Measurements from ENCODE around the gene FGD5. TPM values are rescaled to one million over a fixed set of nuclear protein-coding genes. Genes with fewer than 3 reads are reported as not detected.
"Not testable (repeated sequence)": the region's sequence is repeated elsewhere in the genome, so short reads cannot be mapped to it uniquely, and the experiment has no call there.

Gene FGD5
- total RNA-seq, 1 experiment from 2014 or later: not detected

GRCh38 chr3:14803981-14804834 is 14.6 kb upstream of the FGD5 start:
- in situ Hi-C loops (cut with HindIII; ENCODE audit: low pct_unique_long_range_greater_than_20kb, low sequenced_read_pairs): no loop called here
- DNase-seq (ENCODE audit: low read depth): no peak

- in situ Hi-C loops (cut with HindIII; ENCODE audit: low pct_unique_long_range_greater_than_20kb, low sequenced_read_pairs): no loop called here
- peak; percentile 6 for DNase-seq (ENCODE audit: low read depth)
Observed at GRCh38 chr3:14804835-14805780, 13.7 kb upstream of the FGD5 start.

GRCh38 chr3:14805961-14806537 is 12.7 kb upstream of the FGD5 start:
- no peak for DNase-seq (ENCODE audit: low read depth)
- in situ Hi-C loops (cut with HindIII; ENCODE audit: low pct_unique_long_range_greater_than_20kb, low sequenced_read_pairs): no loop called here

GRCh38 chr3:14806641-14807263 is 12.0 kb upstream of the FGD5 start:
- in situ Hi-C loops (cut with HindIII; ENCODE audit: low pct_unique_long_range_greater_than_20kb, low sequenced_read_pairs): no loop called here
- DNase-seq (ENCODE audit: low read depth): peak; percentile 18

GRCh38 chr3:14808025-14808424 is 10.7 kb upstream of the FGD5 start:
- in situ Hi-C loops (cut with HindIII; ENCODE audit: low pct_unique_long_range_greater_than_20kb, low sequenced_read_pairs): no loop called here

GRCh38 chr3:14808502-14809266 is 10.1 kb upstream of the FGD5 start:
- DNase-seq (ENCODE audit: low read depth): no peak
- in situ Hi-C loops (cut with HindIII; ENCODE audit: low pct_unique_long_range_greater_than_20kb, low sequenced_read_pairs): no loop called here

More at GRCh38 chr3:14808025-14808424, 10.7 kb upstream of the FGD5 start:
- DNase-seq (ENCODE audit: low read depth): no peak

- DNase-seq (ENCODE audit: low read depth); in situ Hi-C loops (cut with HindIII; ENCODE audit: low pct_unique_long_range_greater_than_20kb, low sequenced_read_pairs): not testable (repeated sequence)
Observed at GRCh38 chr3:14809611-14810010, 9.2 kb upstream of the FGD5 start.

GRCh38 chr3:14810070-14810791 is 8.5 kb upstream of the FGD5 start:
- no peak for DNase-seq (ENCODE audit: low read depth)
- in situ Hi-C loops (cut with HindIII; ENCODE audit: low pct_unique_long_range_greater_than_20kb, low sequenced_read_pairs): no loop called here

- no peak for DNase-seq (ENCODE audit: low read depth)
- in situ Hi-C loops (cut with HindIII; ENCODE audit: low pct_unique_long_range_greater_than_20kb, low sequenced_read_pairs): no loop called here
Observed at GRCh38 chr3:14810801-14811661, 7.7 kb upstream of the FGD5 start.

GRCh38 chr3:14811684-14812083 is 7.1 kb upstream of the FGD5 start:
- in situ Hi-C loops (cut with HindIII; ENCODE audit: low pct_unique_long_range_greater_than_20kb, low sequenced_read_pairs): no loop called here
- DNase-seq (ENCODE audit: low read depth): no peak

- in situ Hi-C loops (cut with HindIII; ENCODE audit: low pct_unique_long_range_greater_than_20kb, low sequenced_read_pairs): no loop called here
- no peak for DNase-seq (ENCODE audit: low read depth)
Observed at GRCh38 chr3:14812196-14812790, 6.5 kb upstream of the FGD5 start.

GRCh38 chr3:14814411-14814871 is 4.3 kb upstream of the FGD5 start:
- in situ Hi-C loops (cut with HindIII; ENCODE audit: low pct_unique_long_range_greater_than_20kb, low sequenced_read_pairs): no loop called here
- DNase-seq (ENCODE audit: low read depth): no peak

- in situ Hi-C loops (cut with HindIII; ENCODE audit: low pct_unique_long_range_greater_than_20kb, low sequenced_read_pairs): no loop called here
- DNase-seq (ENCODE audit: low read depth): no peak
Observed at GRCh38 chr3:14816359-14816758, 2.4 kb upstream of the FGD5 start.

GRCh38 chr3:14819671-14820070 is 909 bp downstream of the FGD5 start:
- DNase-seq (ENCODE audit: low read depth): no peak
- in situ Hi-C loops (cut with HindIII; ENCODE audit: low pct_unique_long_range_greater_than_20kb, low sequenced_read_pairs): no loop called here

GRCh38 chr3:14820156-14820555 is 1.4 kb downstream of the FGD5 start:
- in situ Hi-C loops (cut with HindIII; ENCODE audit: low pct_unique_long_range_greater_than_20kb, low sequenced_read_pairs): no loop called here
- DNase-seq (ENCODE audit: low read depth): no peak

- in situ Hi-C loops (cut with HindIII; ENCODE audit: low pct_unique_long_range_greater_than_20kb, low sequenced_read_pairs): no loop called here
- no peak for DNase-seq (ENCODE audit: low read depth)
Observed at GRCh38 chr3:14821151-14821550, 2.4 kb downstream of the FGD5 start.
